Measurements from ENCODE around the gene SLFN12. TPM values are rescaled to one million over a fixed set of nuclear protein-coding genes. Genes with fewer than 3 reads are reported as not detected.

The SLFN12 gene
- polyA plus RNA-seq, 2 of the 4 experiments (the other 2 are of a cell fraction): 0.08 to 0.23 TPM

DNA sequence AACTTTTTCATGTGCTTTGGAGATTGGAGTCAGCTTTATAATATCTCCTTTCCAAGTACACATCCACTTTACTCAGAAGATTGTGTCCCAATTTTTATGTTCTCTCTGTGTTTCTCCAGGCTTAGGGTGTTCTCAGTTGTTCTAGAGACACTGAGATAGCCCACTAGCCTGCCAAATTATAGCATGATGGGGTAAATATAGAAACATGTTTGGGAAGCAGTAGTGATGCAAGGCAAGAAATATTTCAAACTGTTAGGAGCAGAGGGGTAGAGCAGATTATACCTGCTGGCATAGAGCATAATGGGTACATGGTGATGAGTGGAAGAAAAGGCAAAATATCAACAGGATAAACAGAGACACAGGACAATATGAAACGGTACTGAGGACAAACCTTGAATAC is 71.3 kb downstream of the SLFN12 start:
- no peaks in the 10 kb centered on the region for H3K4me1 ChIP-seq
- ATAC-seq (no peak), FAIRE-seq (no peak), DNase-seq (ENCODE audit: low read depth in 1 of 2, low spot score in 1 of 2) (no peak)
- ChIA-PET CTCF (interaction anchor here (1.1 to 1.8 kb wide), 5 partner anchors 10 to 53 kb away, joined by 3 to 5 read pairs (median 4); no protein-coding TSS in a partner anchor), POLR2A (no interaction called here)
- TF ChIP-seq EHMT2 (IDR thresholded peaks at IDR 0.05; ENCODE audit: low read depth): no peak
- no peak for TF ChIP-seq HEYL (CRISPR knock-in tag; IDR thresholded peaks at IDR 0.05)
- no peak for TF ChIP-seq RNF2 (IDR thresholded peaks at IDR 0.05; ENCODE audit: borderline replicate concordance, low read depth)
- TF ChIP-seq, protein P1, sequence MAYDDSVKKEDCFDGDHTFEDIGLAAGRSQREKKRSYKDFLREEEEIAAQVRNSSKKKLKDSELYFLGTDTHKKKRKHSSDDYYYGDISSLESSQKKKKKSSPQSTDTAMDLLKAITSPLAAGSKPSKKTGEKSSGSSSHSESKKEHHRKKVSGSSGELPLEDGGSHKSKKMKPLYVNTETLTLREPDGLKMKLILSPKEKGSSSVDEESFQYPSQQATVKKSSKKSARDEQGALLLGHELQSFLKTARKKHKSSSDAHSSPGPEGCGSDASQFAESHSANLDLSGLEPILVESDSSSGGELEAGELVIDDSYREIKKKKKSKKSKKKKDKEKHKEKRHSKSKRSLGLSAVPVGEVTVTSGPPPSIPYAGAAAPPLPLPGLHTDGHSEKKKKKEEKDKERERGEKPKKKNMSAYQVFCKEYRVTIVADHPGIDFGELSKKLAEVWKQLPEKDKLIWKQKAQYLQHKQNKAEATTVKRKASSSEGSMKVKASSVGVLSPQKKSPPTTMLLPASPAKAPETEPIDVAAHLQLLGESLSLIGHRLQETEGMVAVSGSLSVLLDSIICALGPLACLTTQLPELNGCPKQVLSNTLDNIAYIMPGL (CRISPR knock-in tag; IDR thresholded peaks at IDR 0.05; ENCODE audit: borderline replicate concordance): no peak
- TF ChIP-seq ESRRA (IDR thresholded peaks at IDR 0.05; ENCODE audit: borderline replicate concordance, low read length): no peak
- TF ChIP-seq POLR2AphosphoS2 (conservative IDR thresholded peaks at IDR 0.05; ENCODE audit: low read length): no peak
- TF ChIP-seq JUN (IDR thresholded peaks at IDR 0.05): no peak
- no peak for TF ChIP-seq MAZ (IDR thresholded peaks at IDR 0.05; ENCODE audit: borderline replicate concordance, low read depth, low read length)
- TF ChIP-seq SREBF2 (IDR thresholded peaks at IDR 0.05): no peak
- TF ChIP-seq, protein P2, sequence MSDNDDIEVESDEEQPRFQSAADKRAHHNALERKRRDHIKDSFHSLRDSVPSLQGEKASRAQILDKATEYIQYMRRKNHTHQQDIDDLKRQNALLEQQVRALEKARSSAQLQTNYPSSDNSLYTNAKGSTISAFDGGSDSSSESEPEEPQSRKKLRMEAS (IDR thresholded peaks at IDR 0.05): no peak
- TF ChIP-seq RARB (CRISPR knock-in tag; IDR thresholded peaks at IDR 0.05): no peak
- TF ChIP-seq, protein P3, sequence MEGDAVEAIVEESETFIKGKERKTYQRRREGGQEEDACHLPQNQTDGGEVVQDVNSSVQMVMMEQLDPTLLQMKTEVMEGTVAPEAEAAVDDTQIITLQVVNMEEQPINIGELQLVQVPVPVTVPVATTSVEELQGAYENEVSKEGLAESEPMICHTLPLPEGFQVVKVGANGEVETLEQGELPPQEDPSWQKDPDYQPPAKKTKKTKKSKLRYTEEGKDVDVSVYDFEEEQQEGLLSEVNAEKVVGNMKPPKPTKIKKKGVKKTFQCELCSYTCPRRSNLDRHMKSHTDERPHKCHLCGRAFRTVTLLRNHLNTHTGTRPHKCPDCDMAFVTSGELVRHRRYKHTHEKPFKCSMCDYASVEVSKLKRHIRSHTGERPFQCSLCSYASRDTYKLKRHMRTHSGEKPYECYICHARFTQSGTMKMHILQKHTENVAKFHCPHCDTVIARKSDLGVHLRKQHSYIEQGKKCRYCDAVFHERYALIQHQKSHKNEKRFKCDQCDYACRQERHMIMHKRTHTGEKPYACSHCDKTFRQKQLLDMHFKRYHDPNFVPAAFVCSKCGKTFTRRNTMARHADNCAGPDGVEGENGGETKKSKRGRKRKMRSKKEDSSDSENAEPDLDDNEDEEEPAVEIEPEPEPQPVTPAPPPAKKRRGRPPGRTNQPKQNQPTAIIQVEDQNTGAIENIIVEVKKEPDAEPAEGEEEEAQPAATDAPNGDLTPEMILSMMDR (IDR thresholded peaks at IDR 0.05): no peak
- TF ChIP-seq, protein P4, sequence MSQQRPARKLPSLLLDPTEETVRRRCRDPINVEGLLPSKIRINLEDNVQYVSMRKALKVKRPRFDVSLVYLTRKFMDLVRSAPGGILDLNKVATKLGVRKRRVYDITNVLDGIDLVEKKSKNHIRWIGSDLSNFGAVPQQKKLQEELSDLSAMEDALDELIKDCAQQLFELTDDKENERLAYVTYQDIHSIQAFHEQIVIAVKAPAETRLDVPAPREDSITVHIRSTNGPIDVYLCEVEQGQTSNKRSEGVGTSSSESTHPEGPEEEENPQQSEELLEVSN (IDR thresholded peaks at IDR 0.05; ENCODE audit: borderline replicate concordance, low read depth): no peak
- TF ChIP-seq JUNB (IDR thresholded peaks at IDR 0.05): no peak
- TF ChIP-seq CBX8 (IDR thresholded peaks at IDR 0.05): no peak
- no peak for TF ChIP-seq MYC (IDR thresholded peaks at IDR 0.05; ENCODE audit: borderline replicate concordance, low read length)
- H3K4me2 ChIP-seq: no peak overlapping the region
- no peaks in the 10 kb centered on the region for H3K9me3 ChIP-seq
- H3K4me3 ChIP-seq: no peak overlapping the region
- 11% methylated on average over 1 of the region's 1 CpG for WGBS (ENCODE audit: missing lambda C conversion rate)
- H3K27ac ChIP-seq: no peak overlapping the region

Small RNA genes lying within 50 kb of the gene (small RNA-seq; reads per million reads assigned to genes)
- gene AC060766.3: 0 reads per million in 6 experiments
- 0 reads per million in 6 experiments for gene AC060766.5

Other genes with a start within 250 kb of the SLFN12 start
- gene SLC35G3, start 238.1 kb downstream of the SLFN12 start, polyA plus RNA-seq (2011; rRNA removed): not detected in 2 replicates
- not detected in 3 replicates for gene SLC35G3, start 238.1 kb downstream of the SLFN12 start, polyA plus RNA-seq (2017; fragmentation: RNase III; extraction: RNeasy Plus Mini Kit Qiagen cat#74134 plus additional on column Dnase treatment)
- 30.3 and 33.1 TPM in 2 replicates for gene SLFN5, start 189.4 kb downstream of the SLFN12 start, polyA plus RNA-seq (2011; rRNA removed)
- 1.6 to 2.0 TPM (median 1.9 TPM) in 3 replicates for gene SLFN5, start 189.4 kb downstream of the SLFN12 start, polyA plus RNA-seq (2017; fragmentation: RNase III; extraction: RNeasy Plus Mini Kit Qiagen cat#74134 plus additional on column Dnase treatment)
- gene SLFN11, start 58.9 kb downstream of the SLFN12 start, polyA plus RNA-seq (2011; rRNA removed): 24.0 and 27.2 TPM in 2 replicates
- 6.9 to 8.2 TPM (median 7.4 TPM) in 3 replicates for gene SLFN11, start 58.9 kb downstream of the SLFN12 start, polyA plus RNA-seq (2017; fragmentation: RNase III; extraction: RNeasy Plus Mini Kit Qiagen cat#74134 plus additional on column Dnase treatment)
- gene SLFN13, start 16.3 kb upstream of the SLFN12 start, polyA plus RNA-seq (2011; rRNA removed): 12.2 and 12.5 TPM in 2 replicates
- 5.4 to 6.8 TPM (median 6.6 TPM) in 3 replicates for gene SLFN13, start 16.3 kb upstream of the SLFN12 start, polyA plus RNA-seq (2017; fragmentation: RNase III; extraction: RNeasy Plus Mini Kit Qiagen cat#74134 plus additional on column Dnase treatment)
- not detected in 2 replicates for gene SLFN12L, start 105.2 kb upstream of the SLFN12 start, polyA plus RNA-seq (2011; rRNA removed)
- not detected in 3 replicates for gene SLFN12L, start 105.2 kb upstream of the SLFN12 start, polyA plus RNA-seq (2017; fragmentation: RNase III; extraction: RNeasy Plus Mini Kit Qiagen cat#74134 plus additional on column Dnase treatment)
- not detected in 2 replicates for gene SLFN14, start 128.3 kb upstream of the SLFN12 start, polyA plus RNA-seq (2011; rRNA removed)
- not detected in 3 replicates for gene SLFN14, start 128.3 kb upstream of the SLFN12 start, polyA plus RNA-seq (2017; fragmentation: RNase III; extraction: RNeasy Plus Mini Kit Qiagen cat#74134 plus additional on column Dnase treatment)
- 11.2 and 15.0 TPM in 2 replicates for gene PEX12, start 146.1 kb upstream of the SLFN12 start, polyA plus RNA-seq (2011; rRNA removed)
- 4.3 to 4.7 TPM (median 4.6 TPM) in 3 replicates for gene PEX12, start 146.1 kb upstream of the SLFN12 start, polyA plus RNA-seq (2017; fragmentation: RNase III; extraction: RNeasy Plus Mini Kit Qiagen cat#74134 plus additional on column Dnase treatment)
- 278 and 309 TPM in 2 replicates for gene AP2B1, start 154.8 kb upstream of the SLFN12 start, polyA plus RNA-seq (2011; rRNA removed)
- gene AP2B1, start 154.8 kb upstream of the SLFN12 start, polyA plus RNA-seq (2017; fragmentation: RNase III; extraction: RNeasy Plus Mini Kit Qiagen cat#74134 plus additional on column Dnase treatment): 110 to 139 TPM (median 114 TPM) in 3 replicates